Astrocyte (in vitro differentiated cells and primary cell): ENCODE data around the gene PCK1. TPM values are rescaled to one million over a fixed set of nuclear protein-coding genes. Genes with fewer than 3 reads are reported as not detected.

Experiments used
- DNase-seq: peaks from one replicate; pipeline ENCODE4 v3.0.0-alpha.2; 2010; ENCODE audit warnings: low read depth
- FAIRE-seq: peaks from 2 replicates; lab custom pipeline; 2011; peaks lifted over from hg19 to GRCh38; lab: Jason Lieb, UNC
- H2AFZ ChIP-seq: 2 replicates; pipeline ENCODE4 v1.6.0; 2012; ENCODE audit warnings: low read depth, low read length, inconsistent platforms
- H3K27ac ChIP-seq: 2 replicates; pipeline ENCODE4 v1.5.1; 2011; ENCODE audit warnings: low read depth, low read length, inconsistent platforms
- H3K27me3 ChIP-seq: 2 replicates; pipeline ENCODE4 v1.6.0; 2011; ENCODE audit warnings: low read length, inconsistent platforms; ENCODE audit not compliant: insufficient read depth
- H3K36me3 ChIP-seq: 2 replicates; pipeline ENCODE4 v1.5.1; 2011; ENCODE audit warnings: low read length, inconsistent platforms; ENCODE audit not compliant: insufficient read depth
- H3K4me1 ChIP-seq: 2 replicates; pipeline ENCODE4 v1.5.1; 2011; ENCODE audit warnings: low read length, inconsistent platforms; ENCODE audit not compliant: insufficient read depth
- H3K4me2 ChIP-seq: 2 replicates; pipeline ENCODE4 v1.6.0; 2012; ENCODE audit warnings: low read length, inconsistent platforms
- H3K4me3 ChIP-seq: 2 replicates; pipeline ENCODE4 v1.5.1; 2011; ENCODE audit warnings: low read depth, mild to moderate bottlenecking, low read length, inconsistent platforms; ENCODE audit not compliant: insufficient read depth
- H3K79me2 ChIP-seq: 2 replicates; pipeline ENCODE4 v1.6.0; 2012; ENCODE audit warnings: mild to moderate bottlenecking, low read length, inconsistent platforms; ENCODE audit not compliant: insufficient read depth
- H3K9ac ChIP-seq: 2 replicates; pipeline ENCODE4 v1.6.0; 2012; ENCODE audit warnings: mild to moderate bottlenecking, low read length, inconsistent platforms
- H3K9me3 ChIP-seq: 2 replicates; pipeline ENCODE4 v1.5.1; 2012; ENCODE audit warnings: low read depth, mild to moderate bottlenecking, low read length, inconsistent platforms; ENCODE audit not compliant: insufficient read depth
- H4K20me1 ChIP-seq: 2 replicates; pipeline ENCODE4 v1.6.0; 2012; ENCODE audit warnings: low read length, inconsistent platforms; ENCODE audit not compliant: insufficient read depth
- H3K27ac Mint-ChIP-seq: one replicate; pipeline ENCODE4 v1.8.0; 2021; ENCODE audit warnings: mild to moderate bottlenecking, mixed read lengths; ENCODE audit not compliant: unreplicated experiment
- H3K27me3 Mint-ChIP-seq: one replicate; pipeline ENCODE4 v1.8.0; 2021; ENCODE audit warnings: low read depth, mixed read lengths; ENCODE audit not compliant: unreplicated experiment
- H3K36me3 Mint-ChIP-seq: one replicate; pipeline ENCODE4 v1.8.0; 2021; ENCODE audit warnings: low read depth, mixed read lengths; ENCODE audit not compliant: unreplicated experiment
- H3K4me1 Mint-ChIP-seq: one replicate; pipeline ENCODE4 v1.8.0; 2021; ENCODE audit warnings: low read depth, mixed read lengths; ENCODE audit not compliant: unreplicated experiment
- H3K4me3 Mint-ChIP-seq: one replicate; pipeline ENCODE4 v1.8.0; 2021; ENCODE audit warnings: mild to moderate bottlenecking, moderate library complexity, mixed read lengths; ENCODE audit not compliant: unreplicated experiment
- H3K9me3 Mint-ChIP-seq: one replicate; pipeline ENCODE4 v1.8.0; 2021; ENCODE audit warnings: mild to moderate bottlenecking, mixed read lengths; ENCODE audit not compliant: unreplicated experiment
- EZH2 ChIP-seq: IDR thresholded peaks from 2 replicates; pipeline ENCODE4 v1.6.1; 2012; ENCODE audit warnings: mild to moderate bottlenecking, low read length, inconsistent platforms; ENCODE audit not compliant: insufficient read depth
- total RNA-seq: library from RNA; stranded (reverse); gene quantifications from 2 replicates; pipeline ENCODE4 v1.2.1, GENCODE V29; 2021
- TF ChIP-seq, protein P1 (sequence below): IDR thresholded peaks from 2 replicates; pipeline ENCODE4 v1.5.1; 2011; ENCODE audit warnings: low read depth, mild to moderate bottlenecking, inconsistent platforms, low read length, moderate library complexity; ENCODE audit not compliant: insufficient read depth

PCK1 gene
- total RNA-seq, 1 donor from 2014 or later: not detected

GRCh38 chr20:57590485-57591288 is 29.8 kb downstream of the PCK1 start:
- DNase-seq (no peak), FAIRE-seq (no peak)
- H3K27ac ChIP-seq: no peak overlapping the region
- no peak overlapping the region for H3K9ac ChIP-seq
- H3K4me2 ChIP-seq: no peak overlapping the region
- H2AFZ ChIP-seq: no peak overlapping the region
- no peaks in the 10 kb centered on the region for H4K20me1 ChIP-seq
- Mint-ChIP-seq H3K9me3 (peaks cover 6% of the 10 kb centered on the region), H3K4me1 (no peaks in the 10 kb centered on the region), H3K4me3 (no peak overlapping the region), H3K27me3 (peaks cover 50% of the 10 kb centered on the region), H3K36me3 (no peaks in the 10 kb centered on the region), H3K27ac (no peak overlapping the region)
- no peak for TF ChIP-seq EZH2
- peaks cover 11% of the 10 kb centered on the region for H3K27me3 ChIP-seq
- peaks cover 8% of the 10 kb centered on the region for H3K9me3 ChIP-seq
- H3K36me3 ChIP-seq: no peaks in the 10 kb centered on the region
- H3K4me1 ChIP-seq: no peaks in the 10 kb centered on the region
- no peaks in the 10 kb centered on the region for H3K79me2 ChIP-seq
- H3K4me3 ChIP-seq: no peak overlapping the region

DNA sequence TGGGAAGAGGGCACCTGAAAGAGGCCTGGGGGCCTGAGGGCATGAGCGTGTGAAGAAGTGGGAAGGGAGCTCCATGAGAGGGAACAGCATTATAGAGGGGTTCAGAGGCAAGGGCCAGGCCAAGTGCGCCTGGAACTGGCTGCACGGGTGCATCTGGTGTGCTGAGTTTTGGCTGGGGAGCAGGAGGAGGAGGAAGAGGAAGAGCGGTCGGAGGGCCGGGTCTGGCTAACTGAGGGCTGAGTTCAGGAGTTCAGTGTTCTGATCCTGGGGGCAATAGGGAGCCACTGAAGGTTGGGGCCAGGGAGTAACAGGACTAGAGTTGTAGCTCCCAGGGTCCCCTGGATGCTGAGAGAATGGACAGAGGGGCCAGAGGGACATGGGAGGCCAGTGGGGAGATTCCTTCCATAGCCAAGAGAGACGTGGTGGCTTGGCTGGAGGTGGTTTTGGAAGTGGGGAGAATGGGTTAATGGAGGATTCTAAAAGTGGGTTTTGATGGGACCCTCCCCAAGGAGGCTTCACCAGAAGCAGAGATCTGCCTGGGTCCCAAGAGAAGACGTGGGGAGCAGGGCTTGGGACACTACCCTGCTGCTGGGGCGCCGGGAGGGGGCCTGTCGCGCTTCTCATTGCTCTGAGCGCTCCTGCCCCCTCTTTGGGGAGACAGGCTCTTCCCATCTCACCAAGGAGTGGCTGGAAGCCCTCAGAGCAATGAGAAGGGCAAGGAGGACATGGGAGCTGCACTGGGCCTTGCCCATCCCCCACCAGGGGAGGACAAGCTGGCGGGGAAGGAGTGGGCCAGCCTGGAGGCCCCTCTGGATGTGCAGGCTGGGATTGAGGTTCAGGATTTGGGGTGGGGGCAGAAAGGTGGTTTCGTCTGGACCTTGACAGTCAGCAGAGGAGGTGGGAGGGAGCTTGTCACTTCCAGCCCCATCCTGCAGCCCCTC is 30.6 kb downstream of the PCK1 start:
- H3K4me2 ChIP-seq: no peak overlapping the region
- H3K27me3 Mint-ChIP-seq: peaks cover 47% of the 10 kb centered on the region
- H3K27ac Mint-ChIP-seq: no peak overlapping the region
- H3K9me3 Mint-ChIP-seq: peaks cover 6% of the 10 kb centered on the region
- no peak overlapping the region for H3K4me3 ChIP-seq
- no peaks in the 10 kb centered on the region for H4K20me1 ChIP-seq
- peaks cover 11% of the 10 kb centered on the region for H3K27me3 ChIP-seq
- no peaks in the 10 kb centered on the region for H3K36me3 ChIP-seq
- no peaks in the 10 kb centered on the region for H3K79me2 ChIP-seq
- H3K9me3 ChIP-seq: peaks cover 8% of the 10 kb centered on the region
- no peak overlapping the region for H2AFZ ChIP-seq
- H3K9ac ChIP-seq: no peak overlapping the region
- H3K27ac ChIP-seq: no peak overlapping the region
- no peaks in the 10 kb centered on the region for H3K36me3 Mint-ChIP-seq
- H3K4me1 Mint-ChIP-seq: no peaks in the 10 kb centered on the region
- no peak for DNase-seq
- H3K4me1 ChIP-seq: no peaks in the 10 kb centered on the region
- TF ChIP-seq, protein P1, sequence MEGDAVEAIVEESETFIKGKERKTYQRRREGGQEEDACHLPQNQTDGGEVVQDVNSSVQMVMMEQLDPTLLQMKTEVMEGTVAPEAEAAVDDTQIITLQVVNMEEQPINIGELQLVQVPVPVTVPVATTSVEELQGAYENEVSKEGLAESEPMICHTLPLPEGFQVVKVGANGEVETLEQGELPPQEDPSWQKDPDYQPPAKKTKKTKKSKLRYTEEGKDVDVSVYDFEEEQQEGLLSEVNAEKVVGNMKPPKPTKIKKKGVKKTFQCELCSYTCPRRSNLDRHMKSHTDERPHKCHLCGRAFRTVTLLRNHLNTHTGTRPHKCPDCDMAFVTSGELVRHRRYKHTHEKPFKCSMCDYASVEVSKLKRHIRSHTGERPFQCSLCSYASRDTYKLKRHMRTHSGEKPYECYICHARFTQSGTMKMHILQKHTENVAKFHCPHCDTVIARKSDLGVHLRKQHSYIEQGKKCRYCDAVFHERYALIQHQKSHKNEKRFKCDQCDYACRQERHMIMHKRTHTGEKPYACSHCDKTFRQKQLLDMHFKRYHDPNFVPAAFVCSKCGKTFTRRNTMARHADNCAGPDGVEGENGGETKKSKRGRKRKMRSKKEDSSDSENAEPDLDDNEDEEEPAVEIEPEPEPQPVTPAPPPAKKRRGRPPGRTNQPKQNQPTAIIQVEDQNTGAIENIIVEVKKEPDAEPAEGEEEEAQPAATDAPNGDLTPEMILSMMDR: no peak
- TF ChIP-seq EZH2: no peak
- FAIRE-seq: no peak
- no peak overlapping the region for H3K4me3 Mint-ChIP-seq

DNA sequence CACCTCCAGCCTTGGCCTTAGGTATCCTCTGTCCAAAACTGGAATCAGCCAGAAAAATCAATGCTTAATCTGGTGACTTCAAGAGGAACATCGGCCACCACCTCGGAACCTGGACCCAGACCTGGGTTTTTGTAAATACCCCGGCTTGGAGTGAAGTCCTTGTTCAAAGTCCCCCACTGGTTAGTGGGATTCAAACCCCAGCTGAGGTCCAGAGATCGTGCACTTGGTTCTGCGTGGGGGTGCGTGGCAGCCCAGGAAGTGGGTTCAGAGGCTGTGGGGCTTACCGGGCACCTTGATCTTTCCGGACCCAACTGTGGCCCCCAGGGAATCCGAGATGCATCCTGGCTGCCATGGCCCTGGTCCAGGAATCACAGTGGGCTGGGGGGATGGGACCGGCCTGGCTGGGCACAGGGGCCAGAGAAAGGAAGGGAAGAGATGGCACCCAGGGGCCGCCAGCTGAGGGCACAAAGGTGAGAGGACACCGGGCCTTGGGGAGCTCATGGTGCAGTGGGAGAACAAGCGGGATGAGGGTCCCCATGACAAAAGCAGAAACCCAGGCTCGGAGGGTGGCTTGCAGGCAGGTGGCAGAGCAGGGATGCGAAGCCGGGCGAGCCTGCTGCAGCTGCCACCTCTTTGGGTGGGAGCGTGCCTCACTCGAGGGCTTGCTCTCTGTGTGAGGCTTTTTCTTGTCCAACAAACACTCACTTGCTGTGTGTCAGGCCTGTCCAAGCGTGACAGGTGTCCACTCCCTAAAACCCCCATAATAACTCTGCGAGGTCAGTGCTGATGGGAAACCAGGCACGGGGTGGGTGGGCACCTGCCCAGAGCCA is 31.6 kb downstream of the PCK1 start:
- TF ChIP-seq EZH2: no peak
- TF ChIP-seq, protein P1: no peak

More for the DNA sequence above, 31.6 kb downstream of the PCK1 start:
- no peaks in the 10 kb centered on the region for H4K20me1 ChIP-seq
- H3K27ac Mint-ChIP-seq: no peak overlapping the region
- H3K27me3 Mint-ChIP-seq: peaks cover 39% of the 10 kb centered on the region
- no peaks in the 10 kb centered on the region for H3K36me3 Mint-ChIP-seq
- H3K4me3 Mint-ChIP-seq: no peak overlapping the region
- peaks cover 6% of the 10 kb centered on the region for H3K27me3 ChIP-seq
- H3K4me3 ChIP-seq: no peak overlapping the region
- H3K4me1 Mint-ChIP-seq: no peaks in the 10 kb centered on the region
- peaks cover 2% of the 10 kb centered on the region for H3K9me3 Mint-ChIP-seq
- no peak for DNase-seq
- H3K36me3 ChIP-seq: no peaks in the 10 kb centered on the region
- FAIRE-seq: no peak
- no peak overlapping the region for H3K27ac ChIP-seq
- no peaks in the 10 kb centered on the region for H3K4me1 ChIP-seq
- no peaks in the 10 kb centered on the region for H3K79me2 ChIP-seq
- no peak overlapping the region for H3K9ac ChIP-seq
- H2AFZ ChIP-seq: no peak overlapping the region
- H3K9me3 ChIP-seq: peaks cover 5% of the 10 kb centered on the region
- H3K4me2 ChIP-seq: no peak overlapping the region
